Neural crest cell (in vitro differentiated cells): ENCODE measurements around the gene SLX9. TPM values are rescaled to one million over a fixed set of nuclear protein-coding genes. Genes with fewer than 3 reads are reported as not detected.

Source experiments
- DNase-seq: peaks from one replicate; pipeline ENCODE4 v3.0.0; 2021; ENCODE audit warnings: low read depth, mixed read lengths, low spot score
- H3K27ac Mint-ChIP-seq: one replicate; pipeline ENCODE4 v1.8.0; 2021; ENCODE audit warnings: mild to moderate bottlenecking, mixed read lengths; ENCODE audit not compliant: unreplicated experiment
- H3K27me3 Mint-ChIP-seq: 2 replicates; pipeline ENCODE4 v1.8.0; 2021; ENCODE audit warnings: low read depth, mild to moderate bottlenecking, mixed read lengths
- H3K36me3 Mint-ChIP-seq: 2 replicates; pipeline ENCODE4 v1.8.0; 2021; ENCODE audit warnings: low read depth, mild to moderate bottlenecking, mixed read lengths
- H3K4me1 Mint-ChIP-seq: 2 replicates; pipeline ENCODE4 v1.8.0; 2021; ENCODE audit warnings: mixed read lengths
- H3K4me3 Mint-ChIP-seq: one replicate; pipeline ENCODE4 v1.8.0; 2021; ENCODE audit warnings: mild to moderate bottlenecking, mixed read lengths
- H3K9me3 Mint-ChIP-seq: 2 replicates; pipeline ENCODE4 v1.8.0; 2021; ENCODE audit warnings: mixed read lengths
- CTCF ChIP-seq: fragments of 200-600 bp; sonication (generic); conservative IDR thresholded peaks from 2 replicates; pipeline ENCODE4 v1.5.0; 2021; ENCODE audit warnings: antibody characterized with exemption, mild to moderate bottlenecking
- total RNA-seq: library from RNA; stranded (reverse); gene quantifications from 2 replicates; pipeline ENCODE4 v1.2.1, GENCODE V29; 2021

SLX9 gene
- total RNA-seq, 1 donor from 2014 or later: 42.3 TPM

GRCh38 chr21:44946254-44947041 is 6.6 kb downstream of the SLX9 start:
- H3K9me3 Mint-ChIP-seq: no peaks in the 10 kb centered on the region

GRCh38 chr21:44947111-44947929 is 7.5 kb downstream of the SLX9 start:
- DNase-seq: no peak
- TF ChIP-seq CTCF: no peak
- H3K27ac Mint-ChIP-seq: peak overlapping the region; percentile 35
- no peak overlapping the region for H3K4me3 Mint-ChIP-seq
- no peaks in the 10 kb centered on the region for H3K4me1 Mint-ChIP-seq
- no peaks in the 10 kb centered on the region for H3K27me3 Mint-ChIP-seq
- no peaks in the 10 kb centered on the region for H3K36me3 Mint-ChIP-seq
- no peaks in the 10 kb centered on the region for H3K9me3 Mint-ChIP-seq

More at GRCh38 chr21:44946254-44947041, 6.6 kb downstream of the SLX9 start:
- Mint-ChIP-seq H3K4me3 (no peak overlapping the region), H3K4me1 (peaks cover 6% of the 10 kb centered on the region), H3K27me3 (no peaks in the 10 kb centered on the region), H3K36me3 (no peaks in the 10 kb centered on the region), H3K27ac (no peak overlapping the region)
- no peak for TF ChIP-seq CTCF
- DNase-seq: no peak

GRCh38 chr21:44947930-44948331 is 8.1 kb downstream of the SLX9 start:
- Mint-ChIP-seq H3K27ac (no peak overlapping the region), H3K9me3 (no peaks in the 10 kb centered on the region), H3K4me1 (no peaks in the 10 kb centered on the region), H3K27me3 (no peaks in the 10 kb centered on the region), H3K36me3 (no peaks in the 10 kb centered on the region), H3K4me3 (no peak overlapping the region)
- TF ChIP-seq CTCF: no peak
- no peak for DNase-seq

GRCh38 chr21:44948426-44949120 is 8.7 kb downstream of the SLX9 start:
- no peaks in the 10 kb centered on the region for H3K4me1 Mint-ChIP-seq
- DNase-seq: no peak
- TF ChIP-seq CTCF: no peak
- no peak overlapping the region for H3K27ac Mint-ChIP-seq
- no peaks in the 10 kb centered on the region for H3K9me3 Mint-ChIP-seq
- no peaks in the 10 kb centered on the region for H3K36me3 Mint-ChIP-seq
- no peak overlapping the region for H3K4me3 Mint-ChIP-seq
- no peaks in the 10 kb centered on the region for H3K27me3 Mint-ChIP-seq

GRCh38 chr21:44949161-44949778 is 9.4 kb downstream of the SLX9 start:
- Mint-ChIP-seq H3K4me3 (no peak overlapping the region), H3K27me3 (no peaks in the 10 kb centered on the region), H3K4me1 (no peaks in the 10 kb centered on the region), H3K36me3 (no peaks in the 10 kb centered on the region), H3K27ac (no peak overlapping the region), H3K9me3 (no peaks in the 10 kb centered on the region)
- no peak for TF ChIP-seq CTCF
- no peak for DNase-seq
